NB4 (cell line): Measurements from ENCODE around the gene TRIM61.
"Not testable (repeated sequence)": the region's sequence is repeated elsewhere in the genome, so short reads cannot be mapped to it uniquely, and the experiment has no call there.

Experiments
- DNase-seq: peaks from one replicate; pipeline ENCODE4 v3.0.0; 2010; ENCODE audit warnings: low read depth
- H3K4me3 ChIP-seq: one replicate; pipeline ENCODE4 v1.5.1; 2011; ENCODE audit warnings: mild to moderate bottlenecking, low read depth, low read length, moderate library complexity
- CTCF ChIP-seq: IDR thresholded peaks from one replicate; pipeline ENCODE4 v1.5.1; 2012; ENCODE audit warnings: low read depth, low read length
- MAX ChIP-seq: IDR thresholded peaks from 2 replicates; pipeline ENCODE4 v1.6.1; 2011; ENCODE audit warnings: low read depth, low read length
- MYC ChIP-seq: IDR thresholded peaks from 2 replicates; pipeline ENCODE4 v1.6.1; 2011; ENCODE audit warnings: low read depth, low read length
- POLR2A ChIP-seq: IDR thresholded peaks from 2 replicates; pipeline ENCODE4 v1.6.1; 2011; ENCODE audit warnings: mild to moderate bottlenecking; ENCODE audit not compliant: insufficient read length; ENCODE audit errors: extremely low read depth

Gene TRIM61

GRCh38 chr4:164997941-164998340, 20.5 kb upstream of the TRIM61 start:
- TF ChIP-seq CTCF, result no peak
- no peak for TF ChIP-seq MYC
- no peak for TF ChIP-seq MAX
- TF ChIP-seq POLR2A, result no peak
- no peak for DNase-seq
- H3K4me3 ChIP-seq, result no peak overlapping the region

GRCh38 chr4:164997324-164997723, 19.9 kb upstream of the TRIM61 start:
- DNase-seq, result peak; percentile 12
- no peak for TF ChIP-seq CTCF
- no peak for TF ChIP-seq POLR2A
- TF ChIP-seq MYC, result no peak
- TF ChIP-seq MAX, result no peak
- H3K4me3 ChIP-seq, result no peak overlapping the region

GRCh38 chr4:164996123-164996522, 18.7 kb upstream of the TRIM61 start:
- DNase-seq, H3K4me3 ChIP-seq: not testable (repeated sequence)

GRCh38 chr4:164990786-164991185, 13.3 kb upstream of the TRIM61 start:
- H3K4me3 ChIP-seq, DNase-seq: not testable (repeated sequence)

- TF ChIP-seq MAX (no peak), CTCF (no peak), POLR2A (no peak), MYC (no peak)
- no peak overlapping the region for H3K4me3 ChIP-seq
- no peak for DNase-seq
Observed at GRCh38 chr4:164989471-164989870, 12.0 kb upstream of the TRIM61 start.

- not testable (repeated sequence) for DNase-seq, H3K4me3 ChIP-seq
Observed at GRCh38 chr4:164971929-164972328, 5.5 kb downstream of the TRIM61 start.

GRCh38 chr4:164959896-164960295, 17.6 kb downstream of the TRIM61 start:
- H3K4me3 ChIP-seq, result no peak overlapping the region
- no peak for TF ChIP-seq CTCF
- no peak for TF ChIP-seq MAX
- no peak for TF ChIP-seq MYC
- no peak for TF ChIP-seq POLR2A
- DNase-seq, result no peak

GRCh38 chr4:164959421-164959820, 18.0 kb downstream of the TRIM61 start:
- H3K4me3 ChIP-seq, DNase-seq: not testable (repeated sequence)
